T47D (cell line): Measurements from ENCODE around the gene CBLB.
A peak's percentile ranks its signal among the peaks of the same experiment; 100 is the strongest.

Source experiments
- DNase-seq, 2 experiments: peaks; one replicate each; pipeline versions ENCODE4 v3.0.0 to v3.0.0-alpha.2; 2011 to 2012; ENCODE audit warnings: low read depth in 1 of 2, low spot score in 1 of 2
- JUND ChIP-seq: IDR thresholded peaks from 2 replicates; pipeline ENCODE4 v1.6.1; 2012; ENCODE audit warnings: low read depth
- in situ Hi-C: cut with HindIII; loops from 2 replicates; pipeline ENCODE4 v1.10.0; 2016; ENCODE audit warnings: low sequenced_read_pairs, low pct_unique_long_range_greater_than_20kb

The CBLB gene

DNA sequence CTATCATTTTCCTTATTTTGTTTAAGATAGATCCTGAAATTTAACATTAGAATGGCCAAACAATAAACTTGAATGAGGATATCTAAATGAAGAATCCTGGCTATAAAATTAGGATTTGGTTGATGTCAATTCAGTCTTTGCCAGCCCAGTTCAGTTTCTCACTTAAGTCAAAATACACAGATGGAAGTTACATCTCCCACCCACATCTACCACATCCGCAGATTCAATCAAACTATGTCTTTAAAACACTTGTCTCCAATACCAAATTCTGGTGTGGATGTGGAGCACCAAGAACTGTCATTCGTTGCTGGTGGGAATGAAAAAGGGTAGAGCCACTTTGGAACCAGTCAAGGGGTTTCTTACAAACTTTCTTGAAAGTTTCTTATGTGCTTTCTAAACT, 18.2 kb downstream of the CBLB start:
- no peak for TF ChIP-seq JUND
- in situ Hi-C loops: no loop called here
- DNase-seq: no peak

DNA sequence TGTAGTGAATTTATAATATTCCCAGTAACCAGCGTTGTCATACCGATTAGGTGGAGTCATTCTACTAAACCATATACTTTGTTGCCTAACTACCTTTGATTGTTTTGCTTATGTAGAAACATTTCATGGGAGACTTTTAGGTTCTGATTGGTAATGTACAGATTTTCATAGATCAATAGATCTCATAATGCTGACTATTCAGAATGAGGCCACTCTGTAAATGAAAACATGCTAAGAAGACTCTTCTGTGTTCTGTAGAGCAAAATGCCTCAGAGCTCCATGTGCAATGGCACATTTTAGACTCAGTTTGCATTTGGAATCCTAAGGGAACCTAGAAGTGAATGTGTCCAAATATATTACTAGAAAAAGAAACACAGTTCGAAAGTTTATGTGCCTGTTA, 20.0 kb downstream of the CBLB start:
- DNase-seq: no peak
- in situ Hi-C loops: no loop called here
- TF ChIP-seq JUND: no peak

DNA sequence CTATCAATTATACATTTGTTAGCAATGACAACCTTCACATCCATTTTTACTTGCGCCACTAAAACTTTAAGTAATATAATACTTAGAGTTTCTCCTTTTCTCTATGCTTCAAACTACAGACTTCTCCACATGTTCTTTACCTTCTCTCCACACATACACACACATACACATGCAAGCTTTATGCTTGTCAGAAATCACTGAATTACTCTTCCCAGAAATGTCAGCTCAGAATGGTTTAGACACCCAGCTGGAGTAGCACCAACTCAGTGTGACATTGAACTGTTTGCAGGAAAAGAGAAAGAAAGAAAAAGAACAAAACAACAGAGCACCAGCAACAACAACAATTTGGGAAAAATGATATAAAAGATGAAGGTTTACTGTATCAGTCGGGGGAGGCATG, 20.9 kb downstream of the CBLB start:
- no peak for DNase-seq
- in situ Hi-C loops: no loop called here
- TF ChIP-seq JUND: no peak

DNA sequence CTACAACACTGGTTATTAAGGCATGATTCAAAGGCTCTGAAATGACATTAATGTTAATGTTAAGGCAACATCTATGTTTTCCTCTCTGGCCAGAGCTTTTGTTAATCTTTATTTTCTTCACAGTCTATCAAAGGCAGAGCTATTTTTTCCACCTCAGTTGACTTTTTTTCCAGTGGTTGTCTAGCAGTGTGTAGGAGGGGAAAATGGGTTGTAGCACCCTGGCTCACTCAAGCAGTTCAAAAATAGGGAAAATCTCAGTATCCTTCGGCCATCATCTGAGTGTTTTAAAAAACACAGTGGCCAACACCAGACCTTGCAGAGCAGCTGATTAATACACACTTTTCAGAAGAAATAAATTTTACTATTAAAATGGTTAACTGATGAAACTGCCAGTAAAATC, 21.4 kb downstream of the CBLB start:
- no peak for TF ChIP-seq JUND
- DNase-seq: no peak
- in situ Hi-C loops: no loop called here

DNA sequence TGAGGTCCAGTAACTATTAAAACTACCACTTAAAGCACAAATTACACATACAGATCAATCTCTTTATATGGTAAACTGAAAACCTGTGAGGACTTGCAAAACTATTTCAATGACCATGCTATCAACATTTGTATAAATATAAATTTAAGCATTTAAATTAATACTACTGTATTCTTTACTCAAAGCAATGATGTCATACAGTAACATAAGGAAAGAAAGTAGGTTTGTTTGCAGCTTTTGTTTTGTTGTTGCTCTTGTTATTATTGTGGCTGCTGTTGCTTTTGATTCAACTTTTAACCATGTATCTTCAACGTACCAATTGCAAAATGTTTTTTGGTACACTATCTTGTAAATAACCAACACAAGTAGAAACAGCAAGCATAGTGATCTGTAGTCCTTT, 22.0 kb downstream of the CBLB start:
- no peak for TF ChIP-seq JUND
- DNase-seq: no peak

DNA sequence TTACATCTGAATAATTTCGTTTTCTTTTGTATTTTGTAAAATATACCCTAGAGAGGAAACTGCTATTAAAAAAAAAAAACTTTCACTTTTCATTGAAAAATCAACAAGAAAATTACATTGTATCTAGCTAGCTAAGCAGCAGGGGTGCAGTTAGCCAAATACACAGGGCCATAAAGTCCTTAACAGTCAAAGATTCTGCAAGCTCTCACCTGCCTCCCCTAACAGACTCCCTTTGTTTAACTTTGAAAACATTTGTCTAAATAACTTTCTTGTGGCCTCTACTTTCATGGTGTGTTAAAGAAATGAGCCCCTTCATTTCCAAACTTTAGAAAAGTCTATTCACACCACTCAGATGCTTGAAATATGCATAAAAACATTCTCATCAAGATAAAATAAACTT, 23.3 kb downstream of the CBLB start:
- TF ChIP-seq JUND: no peak
- no peak for DNase-seq
- in situ Hi-C loops: no loop called here

More for the DNA sequence above, 22.0 kb downstream of the CBLB start:
- in situ Hi-C loops: no loop called here

DNA sequence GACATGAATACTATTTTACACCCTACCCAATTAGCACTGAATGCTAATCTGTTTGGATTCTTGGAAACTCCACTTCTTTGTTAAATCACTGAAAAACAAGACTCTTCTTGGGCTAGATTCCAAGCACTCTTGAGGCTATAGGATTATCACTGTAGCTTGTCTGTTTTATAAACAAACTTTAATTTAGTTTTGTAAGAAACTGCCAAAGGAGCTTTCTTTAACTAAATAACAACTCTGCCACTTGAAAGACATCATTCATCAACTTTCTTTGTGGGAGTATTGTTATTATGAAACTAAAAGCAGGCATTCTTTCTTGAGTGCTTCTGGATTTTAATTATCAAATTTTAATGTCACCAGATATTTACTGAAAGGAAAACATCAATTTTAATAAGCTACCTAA, 24.1 kb downstream of the CBLB start:
- in situ Hi-C loops: no loop called here
- no peak for TF ChIP-seq JUND
- DNase-seq: no peak

DNA sequence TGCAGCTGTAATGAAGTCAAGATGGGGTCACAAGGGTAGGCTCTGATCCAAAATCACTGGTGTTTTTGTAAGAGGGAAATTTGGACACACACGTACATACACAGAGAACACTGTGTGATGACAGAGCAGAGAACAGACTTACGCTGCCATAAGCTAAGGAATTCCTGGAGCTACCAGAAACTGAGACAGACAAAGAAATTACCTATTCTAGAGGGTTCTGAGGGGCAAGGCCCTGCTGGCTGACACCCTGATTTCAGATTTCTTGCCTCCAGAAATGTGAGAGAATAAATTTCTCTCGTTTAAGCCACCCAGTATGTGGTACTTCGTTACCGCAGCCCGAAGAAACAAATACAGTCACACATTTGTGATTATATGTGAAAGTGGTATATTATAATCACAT, 24.8 kb downstream of the CBLB start:
- in situ Hi-C loops: no loop called here
- TF ChIP-seq JUND: no peak
- DNase-seq: no peak

DNA sequence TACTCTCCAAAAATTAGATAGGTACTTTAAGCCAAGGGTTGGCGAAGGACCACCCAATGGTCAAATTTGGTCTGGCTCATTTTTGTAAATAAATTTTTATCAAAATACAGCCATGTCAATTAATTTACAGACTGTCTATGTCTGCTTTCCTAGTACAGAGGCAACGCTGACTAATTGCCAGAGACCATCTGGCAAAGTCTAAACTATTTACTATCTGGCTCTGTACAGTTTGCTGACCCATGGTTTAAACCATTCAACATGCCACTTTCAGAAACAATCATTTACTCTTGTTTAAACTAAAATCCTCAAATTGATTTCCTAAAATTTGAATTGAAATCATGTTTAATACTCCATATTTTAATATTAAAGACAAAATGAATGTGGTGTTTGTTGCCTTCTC, 25.9 kb downstream of the CBLB start:
- in situ Hi-C loops: no loop called here
- TF ChIP-seq JUND: no peak

DNA sequence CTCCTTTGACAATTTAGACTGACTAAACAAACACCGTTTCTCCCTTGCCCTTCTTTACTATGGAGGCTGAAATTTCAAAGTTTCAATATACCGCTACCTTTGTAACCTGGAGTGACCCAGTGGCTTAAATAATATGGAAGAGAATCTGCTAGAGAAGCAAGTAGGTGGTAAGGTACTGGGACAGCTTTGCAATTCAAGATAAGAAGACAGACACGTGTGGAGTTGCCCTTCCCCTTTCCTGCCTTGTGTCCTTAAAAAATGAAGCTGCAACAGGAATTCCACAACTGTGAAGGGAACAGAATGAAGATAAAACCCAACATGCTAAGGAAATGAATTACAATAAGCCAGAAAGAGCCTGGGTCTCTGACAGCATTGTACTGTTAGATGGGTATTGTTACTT, 26.4 kb downstream of the CBLB start:
- in situ Hi-C loops: no loop called here
- DNase-seq: no peak
- TF ChIP-seq JUND: no peak

More for the DNA sequence above, 25.9 kb downstream of the CBLB start:
- no peak for DNase-seq

DNA sequence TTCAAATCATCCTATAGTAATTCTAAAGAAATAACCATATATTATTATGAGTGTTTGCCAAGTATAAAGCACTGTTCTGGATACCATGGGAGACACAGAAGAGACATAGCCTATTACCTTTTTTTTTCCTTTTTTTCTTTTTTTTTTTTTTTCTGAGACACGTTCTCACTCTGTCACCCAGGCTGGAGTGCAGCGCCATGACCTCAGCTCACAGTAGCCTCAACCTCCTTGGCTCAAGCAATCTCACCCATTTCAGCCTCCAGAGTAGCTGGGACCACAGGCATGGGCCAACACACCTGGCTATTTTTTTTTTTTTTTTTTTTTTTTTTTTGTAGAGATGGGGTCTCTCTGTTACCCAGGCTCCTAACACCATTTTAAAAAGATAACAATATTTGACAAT, 30.9 kb downstream of the CBLB start:
- in situ Hi-C loops: no loop called here
- no peak for DNase-seq
- no peak for TF ChIP-seq JUND

DNA sequence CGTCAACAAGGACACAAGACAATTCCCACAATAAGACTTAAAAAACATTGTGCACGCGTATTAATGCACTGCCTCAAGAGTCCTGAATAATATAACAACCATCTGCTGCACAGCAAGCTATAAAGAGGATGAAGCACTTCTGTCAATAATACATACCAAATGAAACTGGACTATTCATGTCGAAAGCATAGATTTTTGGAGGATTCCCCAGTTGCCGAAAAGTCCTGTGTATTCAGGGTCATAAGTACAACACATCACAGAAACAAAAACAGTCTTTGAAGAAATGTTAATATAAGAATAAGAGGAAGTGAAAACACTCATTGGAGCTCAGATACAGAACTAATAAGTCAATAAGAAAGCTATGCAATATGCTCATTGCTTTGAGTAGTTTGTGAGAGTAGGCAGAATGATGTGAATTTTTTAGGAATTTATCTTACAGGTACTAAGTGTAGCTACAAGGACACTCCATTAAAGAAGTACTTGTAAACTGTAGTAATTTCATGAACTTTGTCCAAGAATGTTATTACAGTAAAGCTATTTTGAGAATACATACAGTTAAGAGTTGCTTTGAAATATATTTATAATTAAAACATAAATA, 31.6 kb downstream of the CBLB start:
- no peak for DNase-seq
- in situ Hi-C loops: no loop called here
- TF ChIP-seq JUND: no peak

DNA sequence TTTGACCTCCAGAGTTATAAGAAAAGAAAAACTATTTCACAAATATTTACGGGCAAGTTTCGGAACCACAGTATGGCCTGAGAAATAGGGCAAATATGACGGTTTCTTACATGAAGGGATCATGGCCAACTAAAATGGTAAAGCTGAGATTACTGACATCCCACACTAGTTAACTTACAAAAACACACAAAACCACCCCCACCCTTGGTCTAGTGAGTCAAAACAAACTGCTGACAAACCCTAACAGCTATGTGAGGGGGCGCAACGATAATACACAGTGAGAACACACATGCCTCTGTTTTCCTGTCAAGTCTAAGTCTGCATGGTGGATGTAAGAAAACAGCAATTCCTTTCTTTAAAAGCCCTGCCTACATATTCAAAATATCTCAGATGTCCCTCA, 32.3 kb downstream of the CBLB start:
- no peak for DNase-seq
- no peak for TF ChIP-seq JUND
- in situ Hi-C loops: no loop called here

DNA sequence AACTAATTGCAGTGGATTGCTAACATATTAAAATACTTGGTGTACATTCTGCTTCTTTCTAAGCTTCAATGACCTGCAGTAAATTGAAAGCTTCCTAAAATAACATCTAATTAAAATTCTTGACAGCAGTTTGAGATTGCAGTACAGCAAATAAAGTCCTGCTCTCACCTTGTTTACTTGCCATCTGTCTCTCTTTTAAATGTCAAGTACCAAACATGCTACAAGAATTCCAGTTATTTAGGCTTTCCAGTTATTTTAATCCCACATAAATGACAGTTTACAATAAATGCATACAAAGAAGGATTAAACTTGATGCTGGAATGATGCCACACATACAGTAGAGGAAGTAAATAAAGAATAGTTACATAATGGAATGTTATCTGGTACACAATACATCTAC, 33.2 kb downstream of the CBLB start:
- peak; percentile 9 to 44 for DNase-seq
- in situ Hi-C loops: no loop called here
- no peak for TF ChIP-seq JUND
